Right forelimb (tissue), 1 donor: ENCODE data around the gene MAML1.

Source experiments
- DNase-seq: peaks from one replicate; pipeline ENCODE4 v3.0.0-alpha.2; 2018

Gene MAML1

GRCh38 chr5:179806250-179807048, 73.8 kb downstream of the MAML1 start, which contains the start of gene MGAT4B:
TSS of gene MGAT4B (minus strand) at chr5:179806866. CDS start at chr5:179806583, 283 bp downstream.
- DNase-seq: peak; percentile 85

- DNase-seq: no peak
These were observed 79.7 kb downstream of the MAML1 start for GRCh38 chr5:179812135-179812825.

GRCh38 chr5:179812997-179813607, 80.5 kb downstream of the MAML1 start:
- DNase-seq: no peak

DNA sequence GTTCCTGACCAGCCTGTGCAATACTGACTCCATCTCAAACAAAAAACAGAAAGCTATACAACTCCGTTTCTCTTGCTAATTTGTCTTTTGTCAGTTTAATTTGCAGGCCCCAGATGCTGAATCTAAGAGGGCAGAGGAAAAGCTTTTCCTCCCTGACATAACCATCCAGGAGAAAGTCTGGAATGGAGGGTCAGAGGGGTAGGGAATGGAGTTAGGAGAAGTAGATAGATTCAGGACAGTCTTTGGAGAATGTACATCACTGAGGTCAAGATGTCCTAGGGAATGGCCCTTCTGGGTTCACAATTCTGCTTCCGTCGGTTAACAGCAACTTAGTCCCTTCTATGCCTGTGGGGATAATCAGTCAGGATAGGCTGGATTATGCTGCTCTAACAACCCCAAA, 81.5 kb downstream of the MAML1 start:
- DNase-seq: no peak

GRCh38 chr5:179815491-179816249, 83.0 kb downstream of the MAML1 start:
- DNase-seq: peak; percentile 41

DNA sequence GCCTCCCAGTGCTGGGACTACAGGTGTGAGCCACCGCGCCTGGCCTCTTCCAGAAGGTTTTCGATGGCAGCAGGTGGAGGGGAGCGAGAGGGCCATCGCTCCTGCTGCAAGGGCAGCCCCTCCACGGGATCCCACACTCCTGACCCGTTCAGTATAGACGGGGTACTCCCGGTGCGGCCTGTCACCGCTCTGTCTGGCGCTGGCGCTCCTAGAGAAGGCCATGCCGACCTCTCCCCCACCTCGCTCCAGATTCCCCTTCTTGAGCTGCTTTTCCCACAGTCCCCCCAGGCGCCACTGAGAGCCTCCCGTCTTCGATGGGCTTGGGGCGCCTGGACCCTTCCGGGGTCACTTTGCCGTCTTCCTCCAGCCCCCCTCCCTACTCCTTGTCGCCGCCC, 83.8 kb downstream of the MAML1 start:
- no peak for DNase-seq

- no peak for DNase-seq
These were observed 84.3 kb downstream of the MAML1 start for GRCh38 chr5:179816796-179817469.

DNA sequence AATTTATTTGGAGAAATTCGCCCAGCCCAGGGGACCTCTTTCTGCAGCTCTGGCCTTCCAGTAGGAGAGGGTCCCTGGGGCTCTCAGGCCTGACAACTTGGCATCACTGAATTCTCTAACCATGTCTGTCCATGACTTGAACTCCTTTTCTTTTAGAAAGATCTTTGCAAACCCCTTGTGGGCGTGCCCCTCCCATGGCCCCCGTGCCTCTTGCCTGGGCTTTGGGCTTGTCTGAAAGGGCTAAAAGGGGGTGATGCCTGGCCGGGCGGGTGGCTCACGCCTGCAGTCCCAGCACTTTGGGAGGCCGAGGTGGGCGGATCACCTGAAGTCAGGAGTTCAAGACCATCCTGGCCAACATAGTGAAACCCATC, 84.8 kb downstream of the MAML1 start:
- no peak for DNase-seq

DNA sequence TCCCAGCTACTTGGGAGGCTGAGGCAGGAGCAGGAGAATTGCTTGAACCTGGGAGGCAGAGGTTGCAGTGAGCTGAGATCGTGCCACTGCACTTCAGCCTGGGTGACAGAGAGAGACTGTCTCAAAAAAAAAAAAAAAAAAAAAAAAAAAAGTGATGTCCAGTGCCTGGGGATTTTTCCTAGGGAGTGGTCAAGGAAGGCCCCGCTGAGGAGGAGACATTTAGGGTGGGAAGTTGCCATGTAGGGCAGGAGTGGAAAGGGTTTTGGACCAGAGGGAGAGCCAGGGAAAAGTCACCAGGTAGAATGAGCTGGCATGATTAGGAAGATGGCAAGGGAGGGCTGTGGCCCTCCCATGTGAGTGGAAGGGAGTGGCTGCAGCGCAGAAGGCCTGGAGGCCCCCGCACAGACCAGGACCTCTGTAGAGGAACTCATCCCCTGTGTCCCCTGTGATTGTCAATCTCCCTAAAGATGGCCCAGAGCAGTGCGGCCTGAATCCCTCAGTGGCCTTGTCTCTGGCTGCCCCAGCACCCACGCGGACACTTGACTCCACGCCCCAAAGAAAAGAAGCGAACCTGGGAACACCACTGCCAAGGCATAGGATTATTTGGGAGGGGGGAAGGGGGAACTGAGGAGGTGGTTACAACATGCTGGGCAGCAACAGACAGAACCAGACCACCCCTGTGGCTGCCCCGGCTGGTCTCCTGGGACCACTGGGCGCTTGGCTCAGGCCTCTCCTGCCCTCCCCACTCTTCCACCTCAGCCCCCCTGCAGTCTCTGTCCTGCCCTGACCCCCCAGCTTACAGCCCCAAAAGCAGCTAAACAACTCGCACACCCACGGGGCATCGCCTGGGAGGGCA, 85.5 kb downstream of the MAML1 start:
- peak; percentile 45 for DNase-seq

GRCh38 chr5:179818746-179819295, 86.2 kb downstream of the MAML1 start:
- DNase-seq: peak; percentile 85

DNA sequence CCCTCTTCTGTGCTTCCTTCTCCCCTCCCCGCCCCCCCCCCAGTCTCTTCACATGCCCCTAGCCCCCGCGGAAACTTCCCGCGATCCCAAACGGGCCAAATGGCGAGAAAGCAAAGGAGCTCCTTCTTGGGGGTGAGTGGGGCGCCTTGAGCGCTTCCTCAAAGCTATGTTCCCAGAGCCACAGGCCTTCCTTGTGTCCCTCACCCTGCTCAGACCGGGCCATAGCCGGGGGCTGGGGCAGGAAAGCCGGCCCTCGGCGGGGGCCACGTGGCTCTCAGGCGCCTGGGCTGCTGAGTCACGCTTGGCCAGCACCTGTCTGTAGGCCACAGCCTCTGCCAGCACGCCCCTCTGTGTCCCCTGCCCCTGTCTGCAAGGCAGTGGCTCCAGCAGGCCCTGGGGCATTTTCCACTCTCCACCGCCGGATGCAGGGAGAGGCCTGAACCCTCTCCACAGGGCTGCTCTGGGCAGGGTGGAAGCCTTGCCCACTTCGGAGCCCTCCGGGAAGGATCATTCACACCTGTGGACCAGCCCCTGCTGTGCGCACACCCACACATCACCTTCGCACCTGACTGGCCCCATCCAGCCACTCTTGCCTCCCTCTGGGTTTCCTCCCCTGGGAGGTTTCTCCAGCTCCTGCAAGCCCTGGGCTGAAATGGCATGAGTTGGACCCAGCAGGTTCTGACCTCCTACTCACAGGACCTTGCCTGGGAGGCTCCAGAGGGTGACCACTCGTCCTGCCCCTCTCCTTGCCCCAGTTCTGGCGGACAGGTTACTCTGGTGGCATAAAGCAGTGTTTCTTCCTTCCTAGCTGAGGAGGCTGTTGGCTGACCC, 86.9 kb downstream of the MAML1 start:
- DNase-seq: peak; percentile 68

DNA sequence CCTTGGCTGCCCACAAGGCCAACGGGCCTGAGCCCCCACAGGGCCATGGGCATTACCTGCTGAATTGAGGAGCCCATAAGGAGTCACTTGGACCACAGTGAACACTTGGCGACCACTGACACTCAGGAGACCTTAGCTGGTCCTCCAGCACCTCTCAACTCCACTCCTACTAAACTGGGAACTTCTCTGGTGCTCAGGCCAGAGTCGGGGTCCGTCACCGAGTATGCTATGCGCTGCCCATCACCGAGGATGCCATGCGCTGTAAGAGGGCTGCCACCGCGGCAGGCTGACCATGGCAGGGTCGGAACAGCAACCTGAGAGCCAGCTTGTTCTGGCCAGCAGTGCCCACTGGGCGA, 87.5 kb downstream of the MAML1 start:
- peak; percentile 53 for DNase-seq

- peak; percentile 92 for DNase-seq
These were observed 88.1 kb downstream of the MAML1 start, which contains the start of gene SQSTM1 for GRCh38 chr5:179820483-179821297. TSS of gene SQSTM1 (plus strand) at chr5:179820905. CDS start at chr5:179820937, 32 bp downstream.

DNA sequence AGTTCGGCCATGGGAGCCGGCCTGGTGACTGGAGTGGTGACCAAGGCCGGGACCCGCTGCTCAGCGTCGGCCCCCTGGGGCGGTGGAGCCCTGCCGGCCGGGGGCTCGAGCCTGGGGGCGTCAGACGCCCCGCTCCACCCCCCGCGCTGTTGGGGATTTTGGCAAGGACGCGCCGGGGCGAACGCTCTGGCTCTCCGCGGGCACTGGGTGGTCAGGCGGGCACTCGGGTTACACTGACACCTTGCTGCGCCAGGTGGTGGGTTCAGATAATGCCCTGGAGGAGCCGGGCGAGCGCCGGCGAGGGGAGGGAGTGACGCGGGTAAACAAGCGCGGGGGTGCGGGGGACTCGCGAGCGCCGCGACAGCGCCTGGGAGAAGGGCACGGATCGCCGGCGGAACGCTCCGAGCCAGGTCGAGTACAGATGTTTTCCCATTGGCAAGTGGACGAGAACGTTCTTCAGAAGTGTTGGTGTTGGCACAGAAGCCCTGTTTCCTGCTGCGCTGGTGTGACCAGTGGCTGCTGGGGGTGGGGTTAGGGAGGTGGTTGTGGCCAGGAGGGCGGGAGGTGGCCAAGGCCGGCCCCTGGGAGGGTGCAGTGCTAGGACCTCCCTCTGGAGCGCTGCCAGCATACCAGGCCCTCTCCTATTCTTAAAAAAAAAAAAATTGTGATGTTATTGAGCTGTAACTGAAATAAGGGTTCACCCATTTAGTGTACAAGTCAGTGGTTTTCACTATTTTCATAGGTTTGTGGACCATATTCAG, 88.9 kb downstream of the MAML1 start:
- DNase-seq: peak; percentile 94

- no peak for DNase-seq
These were observed 89.4 kb downstream of the MAML1 start for GRCh38 chr5:179822059-179822432.

- DNase-seq: no peak
These were observed 89.9 kb downstream of the MAML1 start for GRCh38 chr5:179822444-179822990.

DNA sequence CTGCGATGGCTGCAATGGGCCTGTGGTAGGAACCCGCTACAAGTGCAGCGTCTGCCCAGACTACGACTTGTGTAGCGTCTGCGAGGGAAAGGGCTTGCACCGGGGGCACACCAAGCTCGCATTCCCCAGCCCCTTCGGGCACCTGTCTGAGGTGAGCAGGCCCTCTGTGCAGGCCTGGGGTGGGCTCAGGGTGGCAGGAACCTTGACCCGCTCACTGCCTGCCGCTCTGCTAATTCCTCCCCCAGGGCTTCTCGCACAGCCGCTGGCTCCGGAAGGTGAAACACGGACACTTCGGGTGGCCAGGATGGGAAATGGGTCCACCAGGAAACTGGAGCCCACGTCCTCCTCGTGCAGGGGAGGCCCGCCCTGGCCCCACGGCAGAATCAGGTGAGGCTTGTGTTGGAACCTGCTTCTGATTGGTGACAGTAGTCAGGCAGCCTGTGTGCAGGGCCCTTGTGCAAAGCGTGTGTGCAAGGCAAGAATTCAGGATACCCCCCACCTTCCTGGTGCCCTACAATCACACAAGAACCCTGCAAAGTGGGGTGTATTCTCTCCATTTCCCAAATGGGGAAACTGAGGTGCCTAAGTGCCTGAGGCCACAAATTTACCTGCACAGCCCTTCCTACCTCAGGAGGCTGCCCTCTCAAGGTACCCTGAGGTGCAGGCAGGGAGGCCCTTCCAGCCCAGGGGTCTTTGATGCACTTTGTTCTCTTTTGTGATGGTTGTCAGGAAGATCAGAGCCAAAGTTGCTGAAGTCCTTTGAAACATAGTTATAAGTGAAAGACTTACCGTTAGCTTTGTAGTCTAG, 91.5 kb downstream of the MAML1 start:
- no peak for DNase-seq
